ENCODE data around the gene MYO1D.

MYO1D gene

DNA sequence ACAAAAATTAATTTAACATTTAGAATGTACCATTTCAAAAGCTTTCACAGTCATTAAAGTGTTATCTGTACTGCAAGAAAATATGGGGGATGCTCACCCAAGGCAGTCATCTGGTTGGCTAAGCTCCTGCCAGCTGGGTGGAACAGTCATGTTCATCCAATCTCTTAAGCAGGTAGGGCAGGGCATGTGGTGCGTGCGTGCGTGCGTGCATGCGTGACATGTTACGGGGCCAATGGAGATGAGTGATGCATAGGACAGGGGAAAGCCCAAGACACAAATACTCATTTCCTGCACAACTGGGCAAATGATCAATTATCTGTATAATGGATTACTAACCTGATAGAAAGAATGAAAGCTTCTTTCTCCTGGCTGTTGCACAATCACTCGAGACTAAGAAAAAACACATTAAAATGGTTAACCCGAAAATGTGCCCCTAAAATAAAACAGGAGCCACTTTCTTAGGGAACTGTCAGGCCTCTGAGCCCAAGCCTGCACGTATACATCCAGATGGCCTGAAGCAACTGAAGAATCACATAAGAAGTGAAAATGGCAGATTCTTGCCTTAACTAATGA, 104.4 kb downstream of the MYO1D start:
- H3K79me2 ChIP-seq (ENCODE audit: insufficient read depth, low read depth): no peaks in the 10 kb centered on the region
- H4K20me1 ChIP-seq (ENCODE audit: insufficient read depth): no peaks in the 10 kb centered on the region
- no peaks in the 10 kb centered on the region for H3K4me1 ChIP-seq (ENCODE audit: low read depth, poor library complexity, severe bottlenecking)
- H3K4me2 ChIP-seq: no peak overlapping the region
- no peaks in the 10 kb centered on the region for H3K27me3 ChIP-seq (ENCODE audit: insufficient read depth, low read depth)
- H3K4me3 ChIP-seq (IDR thresholded peaks at IDR 0.05; ENCODE audit: insufficient read depth, low read depth, low read length): no peak overlapping the region
- H3K9ac ChIP-seq: no peak overlapping the region
- H2AFZ ChIP-seq (ENCODE audit: low read depth): no peak overlapping the region
- TF ChIP-seq, protein P1, sequence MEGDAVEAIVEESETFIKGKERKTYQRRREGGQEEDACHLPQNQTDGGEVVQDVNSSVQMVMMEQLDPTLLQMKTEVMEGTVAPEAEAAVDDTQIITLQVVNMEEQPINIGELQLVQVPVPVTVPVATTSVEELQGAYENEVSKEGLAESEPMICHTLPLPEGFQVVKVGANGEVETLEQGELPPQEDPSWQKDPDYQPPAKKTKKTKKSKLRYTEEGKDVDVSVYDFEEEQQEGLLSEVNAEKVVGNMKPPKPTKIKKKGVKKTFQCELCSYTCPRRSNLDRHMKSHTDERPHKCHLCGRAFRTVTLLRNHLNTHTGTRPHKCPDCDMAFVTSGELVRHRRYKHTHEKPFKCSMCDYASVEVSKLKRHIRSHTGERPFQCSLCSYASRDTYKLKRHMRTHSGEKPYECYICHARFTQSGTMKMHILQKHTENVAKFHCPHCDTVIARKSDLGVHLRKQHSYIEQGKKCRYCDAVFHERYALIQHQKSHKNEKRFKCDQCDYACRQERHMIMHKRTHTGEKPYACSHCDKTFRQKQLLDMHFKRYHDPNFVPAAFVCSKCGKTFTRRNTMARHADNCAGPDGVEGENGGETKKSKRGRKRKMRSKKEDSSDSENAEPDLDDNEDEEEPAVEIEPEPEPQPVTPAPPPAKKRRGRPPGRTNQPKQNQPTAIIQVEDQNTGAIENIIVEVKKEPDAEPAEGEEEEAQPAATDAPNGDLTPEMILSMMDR (conservative IDR thresholded peaks at IDR 0.05; ENCODE audit: low read depth, low read length): no peak
- H3K36me3 ChIP-seq (ENCODE audit: insufficient read depth): no peaks in the 10 kb centered on the region
- H3K27ac ChIP-seq: no peak overlapping the region

DNA sequence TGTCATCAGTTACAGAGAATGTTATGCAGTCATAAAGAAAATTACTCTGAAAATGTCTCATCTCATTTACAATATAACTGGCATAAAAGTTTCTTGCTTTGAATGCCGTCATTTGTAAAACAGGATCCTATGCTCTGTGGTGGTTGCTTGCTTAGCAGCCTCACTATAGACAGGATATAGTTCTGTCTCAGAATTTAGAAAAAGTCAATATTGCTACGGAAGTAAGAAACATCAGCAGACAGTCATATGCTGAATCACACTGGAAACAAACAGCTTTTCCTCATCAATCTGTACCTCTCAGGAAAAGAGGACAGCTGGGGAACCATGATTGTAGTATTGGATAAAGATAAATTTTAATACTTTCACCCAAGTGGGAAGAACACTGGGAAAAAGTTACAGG, 105.5 kb downstream of the MYO1D start:
- H3K27ac ChIP-seq: no peak overlapping the region
- no peaks in the 10 kb centered on the region for H3K27me3 ChIP-seq (ENCODE audit: insufficient read depth, low read depth)
- no peaks in the 10 kb centered on the region for H3K4me1 ChIP-seq (ENCODE audit: low read depth, poor library complexity, severe bottlenecking)
- H3K79me2 ChIP-seq (ENCODE audit: insufficient read depth, low read depth): no peaks in the 10 kb centered on the region
- TF ChIP-seq, protein P1 (conservative IDR thresholded peaks at IDR 0.05; ENCODE audit: low read depth, low read length): no peak
- H3K9ac ChIP-seq: no peak overlapping the region
- H3K4me2 ChIP-seq: no peak overlapping the region
- H2AFZ ChIP-seq (ENCODE audit: low read depth): no peak overlapping the region
- no peaks in the 10 kb centered on the region for H3K36me3 ChIP-seq (ENCODE audit: insufficient read depth)
- no peaks in the 10 kb centered on the region for H4K20me1 ChIP-seq (ENCODE audit: insufficient read depth)
- no peak overlapping the region for H3K4me3 ChIP-seq (IDR thresholded peaks at IDR 0.05; ENCODE audit: insufficient read depth, low read depth, low read length)

DNA sequence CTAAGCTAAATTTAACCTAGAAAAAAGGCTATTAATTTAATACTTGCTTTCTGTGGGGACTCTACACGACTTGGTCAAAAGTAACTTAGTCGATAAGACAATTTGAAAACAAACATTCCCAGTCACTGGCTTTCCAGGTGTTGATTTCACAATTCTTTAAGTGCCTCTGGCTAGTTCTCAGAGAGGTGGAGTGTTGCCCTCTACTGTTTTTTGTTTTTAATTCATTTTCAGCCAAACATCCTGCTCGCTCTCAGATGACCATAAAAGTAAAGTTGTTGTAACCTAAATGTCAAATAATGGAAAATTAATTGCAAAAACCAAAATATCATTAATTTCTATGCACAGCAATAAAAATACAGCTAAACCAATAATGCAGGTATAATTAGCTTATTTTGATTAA, 107.1 kb downstream of the MYO1D start:
- no peak overlapping the region for H3K27ac ChIP-seq
- no peaks in the 10 kb centered on the region for H3K4me1 ChIP-seq (ENCODE audit: low read depth, poor library complexity, severe bottlenecking)
- H3K79me2 ChIP-seq (ENCODE audit: insufficient read depth, low read depth): no peaks in the 10 kb centered on the region
- no peak overlapping the region for H3K4me2 ChIP-seq
- no peak overlapping the region for H2AFZ ChIP-seq (ENCODE audit: low read depth)
- no peaks in the 10 kb centered on the region for H4K20me1 ChIP-seq (ENCODE audit: insufficient read depth)
- no peak overlapping the region for H3K9ac ChIP-seq
- no peaks in the 10 kb centered on the region for H3K36me3 ChIP-seq (ENCODE audit: insufficient read depth)
- H3K4me3 ChIP-seq (IDR thresholded peaks at IDR 0.05; ENCODE audit: insufficient read depth, low read depth, low read length): no peak overlapping the region
- TF ChIP-seq, protein P1 (conservative IDR thresholded peaks at IDR 0.05; ENCODE audit: low read depth, low read length): no peak
- no peaks in the 10 kb centered on the region for H3K27me3 ChIP-seq (ENCODE audit: insufficient read depth, low read depth)

DNA sequence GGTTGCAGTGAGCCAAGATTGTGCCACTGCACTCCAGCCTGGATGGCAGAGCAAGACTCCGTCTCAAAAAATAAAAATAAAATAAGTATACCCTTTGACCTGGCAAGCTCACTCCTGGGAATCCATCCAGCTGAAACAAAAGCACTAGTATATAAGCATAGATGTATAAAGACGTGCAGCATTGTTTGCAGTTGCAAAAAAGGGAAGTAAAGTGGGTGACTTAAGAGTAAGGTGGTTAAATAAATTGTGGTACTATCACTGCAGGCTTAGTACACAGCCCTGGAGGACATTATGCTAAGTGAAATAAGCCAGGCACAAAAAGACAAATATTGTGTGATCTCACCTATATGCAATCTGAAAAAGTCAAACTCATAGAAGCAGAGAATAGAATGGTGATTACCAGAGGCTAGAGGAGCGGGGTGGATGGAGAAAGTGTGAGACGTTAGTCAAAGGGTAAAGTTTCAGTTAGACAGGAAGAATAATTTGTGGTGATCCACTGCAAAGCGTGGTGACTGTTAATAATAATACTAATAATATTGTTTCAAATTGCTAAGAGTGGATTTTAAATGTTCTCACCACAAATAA, 113.0 kb downstream of the MYO1D start:
- Histone ChIP-seq H3K27me3 (ENCODE audit: insufficient read depth, low read depth) (no peaks in the 10 kb centered on the region), H3K79me2 (ENCODE audit: insufficient read depth, low read depth) (no peaks in the 10 kb centered on the region), H3K27ac (no peak overlapping the region), H3K4me2 (no peak overlapping the region), H4K20me1 (ENCODE audit: insufficient read depth) (no peaks in the 10 kb centered on the region), H3K4me3 (IDR thresholded peaks at IDR 0.05; ENCODE audit: insufficient read depth, low read depth, low read length) (no peak overlapping the region), H3K9ac (no peak overlapping the region), H3K4me1 (ENCODE audit: low read depth, poor library complexity, severe bottlenecking) (no peaks in the 10 kb centered on the region), H3K36me3 (ENCODE audit: insufficient read depth) (no peaks in the 10 kb centered on the region), H2AFZ (ENCODE audit: low read depth) (no peak overlapping the region)
- TF ChIP-seq, protein P1 (conservative IDR thresholded peaks at IDR 0.05; ENCODE audit: low read depth, low read length): no peak
